ENCODE data around the gene TENM4.

The TENM4 gene

GRCh38 chr11:79403839-79404238, 37.0 kb downstream of the TENM4 start:
- ATAC-seq = no peak
- TF ChIP-seq BACH2 (CRISPR knock-in tag; IDR thresholded peaks at IDR 0.05; ENCODE audit: borderline replicate concordance) (no peak), TOX (CRISPR knock-in tag; IDR thresholded peaks at IDR 0.05; ENCODE audit: borderline replicate concordance) (no peak), ZNF70 (CRISPR knock-in tag; IDR thresholded peaks at IDR 0.05) (no peak), CSRNP3 (CRISPR knock-in tag; IDR thresholded peaks at IDR 0.05) (no peak), ZC3H10 (CRISPR knock-in tag; IDR thresholded peaks at IDR 0.05) (no peak), ZNF8 (CRISPR knock-in tag; IDR thresholded peaks at IDR 0.05) (no peak), RARB (CRISPR knock-in tag; IDR thresholded peaks at IDR 0.05) (no peak), PPARA (CRISPR knock-in tag; IDR thresholded peaks at IDR 0.05; ENCODE audit: borderline replicate concordance) (no peak), ZFP30 (CRISPR knock-in tag; IDR thresholded peaks at IDR 0.05) (no peak)

- TF ChIP-seq ZFP3 (CRISPR knock-in tag; IDR thresholded peaks at IDR 0.05) = no peak
- ATAC-seq = no peak
These were observed 37.9 kb downstream of the TENM4 start for GRCh38 chr11:79402912-79403311.

GRCh38 chr11:79400717-79401330, 40.0 kb downstream of the TENM4 start:
- no peak for TF ChIP-seq TCF4 (CRISPR knock-in tag; IDR thresholded peaks at IDR 0.05; ENCODE audit: borderline replicate concordance)
- TF ChIP-seq ZFP30 (CRISPR knock-in tag; IDR thresholded peaks at IDR 0.05) = no peak
- TF ChIP-seq POU6F1 (CRISPR knock-in tag; IDR thresholded peaks at IDR 0.05; ENCODE audit: borderline replicate concordance, low read depth) = no peak
- TF ChIP-seq TSHZ2 (CRISPR knock-in tag; IDR thresholded peaks at IDR 0.05) = no peak
- no peak for TF ChIP-seq ZNF70 (CRISPR knock-in tag; IDR thresholded peaks at IDR 0.05)
- TF ChIP-seq CSDC2 (CRISPR knock-in tag; IDR thresholded peaks at IDR 0.05) = no peak
- no peak for TF ChIP-seq GLIS3 (CRISPR knock-in tag; IDR thresholded peaks at IDR 0.05)
- TF ChIP-seq RARB (CRISPR knock-in tag; IDR thresholded peaks at IDR 0.05) = no peak
- TF ChIP-seq PPARA (CRISPR knock-in tag; IDR thresholded peaks at IDR 0.05; ENCODE audit: borderline replicate concordance) = no peak
- TF ChIP-seq ZNF8 (CRISPR knock-in tag; IDR thresholded peaks at IDR 0.05) = no peak
- TF ChIP-seq PATZ1 (CRISPR knock-in tag; IDR thresholded peaks at IDR 0.05; ENCODE audit: borderline replicate concordance) = no peak
- TF ChIP-seq SNAI2 (CRISPR knock-in tag; IDR thresholded peaks at IDR 0.05) = no peak
- ATAC-seq = peak; percentile 97

GRCh38 chr11:79400206-79400605, 40.6 kb downstream of the TENM4 start:
- ATAC-seq = no peak
- no peak for TF ChIP-seq ISL1 (CRISPR knock-in tag; IDR thresholded peaks at IDR 0.05)
- no peak for TF ChIP-seq ESRRG (CRISPR knock-in tag; IDR thresholded peaks at IDR 0.05)
- no peak for TF ChIP-seq RARB (CRISPR knock-in tag; IDR thresholded peaks at IDR 0.05)
- TF ChIP-seq POU6F1 (CRISPR knock-in tag; IDR thresholded peaks at IDR 0.05; ENCODE audit: borderline replicate concordance, low read depth) = no peak
- no peak for TF ChIP-seq BACH2 (CRISPR knock-in tag; IDR thresholded peaks at IDR 0.05; ENCODE audit: borderline replicate concordance)
- no peak for TF ChIP-seq ZNF70 (CRISPR knock-in tag; IDR thresholded peaks at IDR 0.05)
